Raji (cell line): ENCODE data around the gene TSSK2.

Source experiments
- POLR2A ChIP-seq: IDR thresholded peaks from 2 replicates; pipeline ENCODE4 v1.6.1; 2011; ENCODE audit warnings: low read depth, low read length, control low read depth; ENCODE audit not compliant: insufficient read depth

Gene TSSK2

GRCh38 chr22:19128009-19128401 is 3.1 kb upstream of the TSSK2 start:
- no peak for TF ChIP-seq POLR2A

GRCh38 chr22:19128946-19129727 is 2.0 kb upstream of the TSSK2 start:
- TF ChIP-seq POLR2A, result no peak

DNA sequence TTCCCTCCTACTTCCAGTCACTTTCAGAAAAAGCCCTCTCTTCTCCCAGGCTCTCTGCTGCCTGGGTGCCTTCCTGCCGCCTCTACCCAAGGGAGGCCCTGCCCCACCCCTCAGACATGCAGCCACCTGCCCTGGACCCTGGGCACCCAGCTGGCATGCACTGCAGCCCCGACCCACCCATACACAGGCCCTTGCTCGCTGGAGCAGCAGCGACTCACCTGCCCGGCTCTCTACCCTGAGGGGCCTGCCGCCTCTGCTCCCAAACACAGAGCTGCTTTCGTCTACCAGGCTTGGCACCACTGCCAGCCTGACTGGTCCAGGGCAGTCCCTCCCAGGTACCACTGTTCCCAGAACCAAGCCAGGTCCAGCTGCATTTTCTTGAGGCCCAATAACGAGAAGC is 1.2 kb upstream of the TSSK2 start:
- no peak for TF ChIP-seq POLR2A

GRCh38 chr22:19131685-19132015 is 542 bp downstream of the TSSK2 start:
- no peak for TF ChIP-seq POLR2A

- no peak for TF ChIP-seq POLR2A
Measured at GRCh38 chr22:19132153-19132552, 1.0 kb downstream of the TSSK2 start.

DNA sequence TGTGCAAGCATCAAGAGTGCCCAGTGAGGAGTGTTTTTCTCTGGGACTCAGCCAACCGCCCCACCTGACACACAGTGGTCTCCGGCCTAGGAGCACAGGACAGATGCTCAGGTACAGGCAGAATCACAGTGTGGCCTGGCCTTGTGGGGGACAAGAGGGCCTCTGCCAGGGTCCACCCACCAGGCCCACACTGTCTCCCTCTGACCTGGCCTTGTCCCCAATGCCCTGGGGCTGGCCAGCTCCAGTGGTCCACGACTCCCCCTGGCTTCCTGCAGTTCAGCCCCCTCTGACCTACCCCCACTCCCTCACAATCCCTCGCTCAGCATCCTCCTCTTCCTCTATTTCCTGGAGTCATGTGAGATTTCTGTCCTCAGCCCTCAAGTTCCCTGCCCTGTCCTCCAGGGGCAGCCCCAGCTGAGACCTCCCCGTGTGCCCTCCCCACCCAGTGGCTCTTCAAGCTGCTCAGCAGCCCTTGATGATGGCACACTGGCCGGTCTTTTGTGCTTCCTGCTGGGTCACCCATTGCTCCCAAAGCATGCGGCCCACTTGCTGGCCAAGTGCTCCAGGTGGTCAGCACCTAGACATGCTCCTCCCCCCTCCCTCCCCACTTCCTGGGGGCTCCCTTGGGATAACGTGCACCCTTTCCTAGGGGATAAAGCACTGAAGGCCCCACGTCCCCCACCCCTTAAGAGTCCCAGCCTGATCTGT is 1.7 kb downstream of the TSSK2 start:
- no peak for TF ChIP-seq POLR2A

- TF ChIP-seq POLR2A, result no peak
Measured at GRCh38 chr22:19133561-19133960, 2.5 kb downstream of the TSSK2 start.

DNA sequence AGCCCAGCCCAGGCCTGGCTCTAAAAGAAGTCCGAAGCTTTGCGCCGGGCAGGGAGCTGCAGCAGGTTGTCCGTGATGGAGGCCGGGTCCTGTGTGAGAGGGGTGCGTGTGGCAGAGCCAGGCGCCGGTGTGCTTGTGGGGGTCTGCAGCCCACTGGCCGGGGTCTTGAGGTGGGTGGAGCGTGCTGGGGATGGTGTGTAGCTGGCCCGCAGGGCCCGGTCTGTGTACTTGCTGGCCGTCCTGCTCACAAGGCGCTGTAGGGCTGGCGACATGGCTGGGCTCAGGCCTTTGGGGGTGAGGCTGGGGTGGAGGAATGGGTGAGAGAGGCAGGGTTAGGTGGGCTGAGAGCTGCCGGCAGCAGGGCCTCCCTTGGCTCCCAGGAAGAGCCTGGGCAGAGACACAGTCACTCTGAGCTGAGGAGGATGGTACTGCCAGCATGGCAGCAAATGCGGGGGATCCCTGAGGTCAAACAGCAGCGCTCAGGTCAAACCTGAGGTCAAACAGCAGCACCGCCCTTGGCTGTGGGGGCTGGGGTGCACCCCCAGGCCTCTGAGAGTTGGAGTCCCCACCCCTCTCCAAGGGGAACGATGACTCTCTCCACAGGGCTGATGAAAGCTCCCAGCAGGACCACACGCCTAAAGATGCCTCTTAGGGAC is 3.2 kb downstream of the TSSK2 start:
- no peak for TF ChIP-seq POLR2A

- no peak for TF ChIP-seq POLR2A
Measured at GRCh38 chr22:19134874-19135273, 3.8 kb downstream of the TSSK2 start.

DNA sequence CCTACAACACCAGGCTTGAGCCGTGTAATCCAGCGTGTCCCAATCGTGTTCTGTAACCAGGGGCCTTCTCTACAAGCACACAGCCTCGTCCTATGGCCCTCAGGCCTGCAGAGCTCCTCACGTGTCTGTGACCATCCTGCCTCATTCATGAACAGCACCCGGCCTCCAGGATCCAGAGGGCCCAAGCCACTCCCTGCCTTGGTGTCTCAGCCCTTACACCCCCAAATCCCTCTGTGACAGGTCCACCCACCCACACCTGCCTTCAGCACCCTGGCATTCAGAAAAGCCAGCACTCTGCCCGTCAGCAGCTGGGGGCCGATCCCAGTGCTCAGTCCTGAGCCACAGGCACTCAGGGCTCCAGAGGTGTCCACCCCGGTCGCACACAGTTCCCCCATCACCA is 5.8 kb downstream of the TSSK2 start:
- TF ChIP-seq POLR2A, result no peak

DNA sequence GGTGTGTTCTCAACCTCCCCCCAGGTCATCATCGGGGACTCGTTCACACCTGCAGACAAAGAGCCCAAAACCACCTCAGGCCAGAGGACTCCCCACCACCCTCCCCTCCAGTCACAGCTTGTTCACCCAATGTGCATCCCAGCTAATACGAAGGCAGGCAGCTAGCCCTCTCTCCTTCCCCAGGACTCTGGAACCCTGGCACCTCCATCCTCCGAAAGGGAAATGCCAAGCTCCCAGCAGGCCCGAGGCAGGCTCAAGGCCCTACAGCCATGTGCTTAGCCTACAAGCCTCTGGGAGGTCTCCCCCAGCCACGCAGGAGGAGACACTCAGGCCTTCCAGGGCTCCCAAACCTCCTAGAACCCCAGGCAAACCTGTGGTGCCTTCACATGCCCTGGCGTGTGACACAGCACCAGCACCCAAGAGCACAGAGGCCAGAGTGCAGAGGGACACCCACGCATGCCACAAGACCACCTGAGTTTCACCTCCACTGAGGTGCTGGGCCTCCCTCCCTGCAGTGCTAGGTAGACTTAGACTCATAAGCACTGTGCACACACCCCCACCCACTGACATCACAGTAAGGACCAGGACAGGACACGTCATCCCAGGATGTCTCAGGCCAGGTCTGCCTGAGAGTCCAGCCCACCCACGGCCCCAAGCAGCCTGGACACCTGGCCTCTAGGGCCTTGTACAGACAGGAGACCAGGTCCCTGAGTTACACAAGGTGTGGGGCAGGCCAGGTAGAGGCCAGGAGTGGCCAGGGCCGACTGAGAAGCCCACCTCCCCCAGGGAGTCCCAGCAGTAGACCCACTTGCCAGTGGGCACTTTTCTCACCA is 6.5 kb downstream of the TSSK2 start:
- TF ChIP-seq POLR2A, result no peak

DNA sequence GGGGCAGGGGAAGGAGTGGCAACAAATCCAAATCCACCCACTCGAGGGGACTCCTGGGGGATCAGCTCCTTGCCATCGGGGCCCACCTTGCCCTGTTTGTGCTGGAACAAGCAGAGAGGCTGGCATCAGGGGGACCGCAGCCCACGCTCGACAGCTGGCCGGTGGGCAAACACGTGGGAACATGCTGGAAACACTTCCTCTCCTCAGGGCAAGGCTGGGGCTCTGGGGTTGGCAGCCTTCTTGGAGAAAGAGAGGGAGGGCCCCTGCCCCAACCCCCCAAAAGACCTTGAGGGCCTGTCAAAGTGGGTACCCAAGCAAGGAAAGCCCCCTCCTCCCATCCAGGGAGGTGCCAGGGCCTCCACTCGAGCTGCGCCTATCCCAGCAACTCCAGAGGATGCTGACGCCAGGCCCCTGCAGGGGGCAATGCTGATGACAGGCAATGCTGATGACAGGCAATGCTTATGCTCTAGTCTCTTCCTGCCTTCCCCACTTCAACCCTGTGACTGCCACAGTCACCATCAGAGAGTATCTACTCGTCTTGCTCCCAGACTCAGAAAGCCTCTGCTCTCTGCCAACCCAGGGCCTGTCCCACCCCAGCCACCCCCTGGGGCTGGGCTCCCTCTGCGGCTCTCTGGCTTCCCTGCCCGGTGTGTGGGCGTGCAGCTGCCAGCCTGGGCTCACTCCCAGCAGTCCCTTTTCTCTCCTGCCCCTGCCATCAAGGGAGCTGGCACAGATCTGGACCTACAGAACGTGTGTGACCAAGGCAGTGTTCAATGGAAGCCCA is 7.3 kb downstream of the TSSK2 start:
- TF ChIP-seq POLR2A, result no peak

- no peak for TF ChIP-seq POLR2A
Measured at GRCh38 chr22:19139001-19139356, 7.9 kb downstream of the TSSK2 start.

- no peak for TF ChIP-seq POLR2A
Measured at GRCh38 chr22:19139974-19140373, 8.9 kb downstream of the TSSK2 start.

DNA sequence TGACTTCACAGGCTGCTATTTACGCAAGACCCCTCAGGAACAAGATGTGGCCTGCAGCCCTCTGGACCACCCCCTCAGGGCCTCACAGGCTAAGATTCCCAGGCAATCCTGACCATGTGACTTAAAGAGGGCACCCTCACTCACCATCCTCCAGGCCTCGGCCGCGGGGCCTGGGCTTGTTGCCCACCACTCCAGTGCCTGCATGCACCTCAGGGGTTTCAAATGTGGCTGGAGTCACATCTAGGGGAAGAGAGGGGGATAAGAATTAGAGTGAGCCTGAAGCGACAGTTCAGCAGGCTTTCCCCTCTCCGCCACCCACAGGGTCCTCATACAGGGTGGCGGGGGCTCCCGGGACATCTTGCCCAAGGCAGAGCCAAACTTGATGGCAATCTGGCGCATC is 11.3 kb downstream of the TSSK2 start:
- no peak for TF ChIP-seq POLR2A
